ENCODE measurements around the gene MRPL14.
"Not testable (repeated sequence)": the region's sequence is repeated elsewhere in the genome, so short reads cannot be mapped to it uniquely, and the experiment has no call there.

The MRPL14 gene

GRCh38 chr6:44150317-44150917 is 23.2 kb upstream of the MRPL14 start:
- DNase-seq (ENCODE audit: low read depth in 1 of 2, low spot score in 1 of 2), result no peak

- no peak for DNase-seq (ENCODE audit: low read depth in 1 of 2, low spot score in 1 of 2)
Measured at GRCh38 chr6:44149369-44150012, 22.2 kb upstream of the MRPL14 start.

- no peak for DNase-seq (ENCODE audit: low read depth in 1 of 2, low spot score in 1 of 2)
Measured at GRCh38 chr6:44148306-44148705, 21.1 kb upstream of the MRPL14 start.

- no peak for DNase-seq (ENCODE audit: low read depth in 1 of 2, low spot score in 1 of 2)
Measured at GRCh38 chr6:44147256-44147655, 20.0 kb upstream of the MRPL14 start.

- DNase-seq (ENCODE audit: low read depth in 1 of 2, low spot score in 1 of 2), result no peak
Measured at GRCh38 chr6:44146685-44147084, 19.4 kb upstream of the MRPL14 start.

- no peak for DNase-seq (ENCODE audit: low read depth in 1 of 2, low spot score in 1 of 2)
Measured at GRCh38 chr6:44145839-44146238, 18.6 kb upstream of the MRPL14 start.

- DNase-seq (ENCODE audit: low read depth in 1 of 2, low spot score in 1 of 2), result not testable (repeated sequence)
Measured at GRCh38 chr6:44144536-44144935, 17.3 kb upstream of the MRPL14 start.

GRCh38 chr6:44143731-44144130 is 16.5 kb upstream of the MRPL14 start:
- DNase-seq (ENCODE audit: low read depth in 1 of 2, low spot score in 1 of 2), result no peak

- no peak for DNase-seq (ENCODE audit: low read depth in 1 of 2, low spot score in 1 of 2)
Measured at GRCh38 chr6:44142835-44143234, 15.6 kb upstream of the MRPL14 start.

GRCh38 chr6:44139351-44139743 is 12.1 kb upstream of the MRPL14 start:
- no peak for DNase-seq (ENCODE audit: low read depth in 1 of 2, low spot score in 1 of 2)

- no peak for DNase-seq (ENCODE audit: low read depth in 1 of 2, low spot score in 1 of 2)
Measured at GRCh38 chr6:44138717-44139350, 11.6 kb upstream of the MRPL14 start.

- no peak for DNase-seq (ENCODE audit: low read depth in 1 of 2, low spot score in 1 of 2)
Measured at GRCh38 chr6:44135875-44136274, 8.6 kb upstream of the MRPL14 start.

- no peak for DNase-seq (ENCODE audit: low read depth in 1 of 2, low spot score in 1 of 2)
Measured at GRCh38 chr6:44135173-44135758, 8.0 kb upstream of the MRPL14 start.

GRCh38 chr6:44133981-44134711 is 6.9 kb upstream of the MRPL14 start:
- no peak for DNase-seq (ENCODE audit: low read depth in 1 of 2, low spot score in 1 of 2)

GRCh38 chr6:44133003-44133931 is 6.0 kb upstream of the MRPL14 start:
- no peak for DNase-seq (ENCODE audit: low read depth in 1 of 2, low spot score in 1 of 2)

GRCh38 chr6:44132476-44132875 is 5.2 kb upstream of the MRPL14 start:
- no peak for DNase-seq (ENCODE audit: low read depth in 1 of 2, low spot score in 1 of 2)

- DNase-seq (ENCODE audit: low read depth in 1 of 2, low spot score in 1 of 2), result no peak
Measured at GRCh38 chr6:44131892-44132291, 4.6 kb upstream of the MRPL14 start.

- DNase-seq (ENCODE audit: low read depth in 1 of 2, low spot score in 1 of 2), result no peak
Measured at GRCh38 chr6:44129841-44130322, 2.6 kb upstream of the MRPL14 start.

GRCh38 chr6:44128020-44128917 is 1.0 kb upstream of the MRPL14 start:
- DNase-seq (ENCODE audit: low read depth in 1 of 2, low spot score in 1 of 2), result no peak
